Ectodermal cell (in vitro differentiated cells): ENCODE measurements around the gene TEX10. TPM values are rescaled to one million over a fixed set of nuclear protein-coding genes. Genes with fewer than 3 reads are reported as not detected.
"Not testable (repeated sequence)": the region's sequence is repeated elsewhere in the genome, so short reads cannot be mapped to it uniquely, and the experiment has no call there.

ENCODE experiments used
- H3K27ac ChIP-seq: 2 replicates; pipeline ENCODE4 v1.7.0; 2013; ENCODE audit warnings: mild to moderate bottlenecking, low read depth, low read length; ENCODE audit not compliant: insufficient read depth, poor library complexity, severe bottlenecking
- H3K27me3 ChIP-seq: 2 replicates; pipeline ENCODE4 v1.7.0; 2013; ENCODE audit warnings: mild to moderate bottlenecking, low read length; ENCODE audit not compliant: insufficient read depth, control insufficient read depth, poor library complexity, severe bottlenecking
- H3K36me3 ChIP-seq: one replicate; pipeline ENCODE4 v1.7.0; 2013; ENCODE audit warnings: low read length; ENCODE audit not compliant: control insufficient read depth, insufficient read depth
- H3K4me1 ChIP-seq: one replicate; pipeline ENCODE4 v1.7.0; 2013; ENCODE audit warnings: low read length; ENCODE audit not compliant: control insufficient read depth, insufficient read depth
- H3K4me3 ChIP-seq: 2 replicates; pipeline ENCODE4 v1.7.0; 2013; ENCODE audit warnings: low read depth, low read length, control low read depth; ENCODE audit not compliant: insufficient read depth
- H3K9me3 ChIP-seq: 2 replicates; pipeline ENCODE4 v1.7.0; 2013; ENCODE audit warnings: mild to moderate bottlenecking, low read length, moderate library complexity; ENCODE audit not compliant: control insufficient read depth
- WGBS, 2 experiments: methylation state at CpG; one replicate each; pipeline ENCODE4 v1.1.7; 2013; ENCODE audit warnings: missing lambda C conversion rate in 2 of 2; 5-methylcytosine and 5-hydroxymethylcytosine counted together
- polyA plus RNA-seq, 4 experiments: library from polyadenylated mRNA; stranded (reverse); fragments of 50-300 nt; gene quantifications; one replicate each; pipeline ENCODE4 v1.2.3, GENCODE V29; 2013

Gene TEX10
- 50.5 TPM for polyA plus RNA-seq (2013, experiment 1 of 4)
- polyA plus RNA-seq (2013, experiment 2 of 4), result 59.9 TPM
- 41.4 TPM for polyA plus RNA-seq (2013, experiment 3 of 4)
- polyA plus RNA-seq (2013, experiment 4 of 4), result 38.2 TPM

DNA sequence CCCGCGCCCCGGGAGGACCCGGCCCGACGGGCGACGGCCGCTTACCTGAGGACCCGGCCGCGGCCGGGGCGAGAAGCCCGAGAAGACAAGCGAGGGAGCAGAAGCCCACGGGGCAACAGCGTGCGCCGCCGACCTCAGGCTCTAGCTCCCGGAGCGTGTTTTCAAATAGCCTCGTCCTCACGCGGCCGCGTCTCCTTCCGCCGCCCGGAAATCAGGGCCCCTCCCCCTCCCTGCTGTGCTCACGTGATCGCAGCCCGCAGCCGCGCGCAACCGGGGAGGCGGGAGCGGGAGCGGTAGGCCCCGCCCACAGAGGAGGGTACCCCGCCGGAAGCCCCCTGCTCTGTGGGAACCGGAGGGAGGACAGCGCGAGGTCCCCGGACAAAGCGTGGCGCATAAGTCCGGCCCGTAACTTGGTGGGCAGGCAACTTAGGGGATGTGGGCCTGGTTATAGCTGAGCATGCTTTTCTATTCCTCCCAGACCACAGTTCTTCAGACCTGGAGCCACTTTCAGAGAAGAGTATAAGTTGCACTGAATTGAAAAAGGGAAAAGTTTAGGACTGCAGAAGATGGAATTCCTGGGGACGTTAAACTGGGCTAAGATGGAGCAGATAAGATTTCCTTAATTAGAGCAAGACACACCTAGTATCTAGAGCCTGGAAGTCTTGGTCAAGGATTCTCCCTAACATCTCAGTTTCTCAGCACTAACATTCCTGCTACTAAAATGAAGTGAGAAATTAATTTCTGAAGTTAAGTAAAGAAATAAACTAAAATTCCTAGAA, at the start of gene TEX10:
TEX10 (minus strand) TSS at position 216 of the 779 bp plus-strand sequence. CDS start 3,579 bp downstream, outside the sequence.
- H3K36me3 ChIP-seq, result peaks cover 6% of the 10 kb centered on the region
- H3K9me3 ChIP-seq, result no peaks in the 10 kb centered on the region
- whole genome bisulfite sequencing, 2 experiments, result 0% methylated on average over 53 of the region's 53 CpGs
- no peaks in the 10 kb centered on the region for H3K27me3 ChIP-seq
- peak within 1 kb of the TSS; percentile 94 for H3K4me3 ChIP-seq
- peak within 1 kb of the TSS; percentile 86 for H3K27ac ChIP-seq
- peaks cover 11% of the 10 kb centered on the region for H3K4me1 ChIP-seq

- Histone ChIP-seq H3K27me3 (no peaks in the 10 kb centered on the region), H3K4me1 (no peaks in the 10 kb centered on the region), H3K27ac (no peak overlapping the region), H3K36me3 (no peaks in the 10 kb centered on the region), H3K9me3 (peaks cover 2% of the 10 kb centered on the region), H3K4me3 (no peak overlapping the region)
- WGBS, 2 experiments, result 88 to 90% methylated on average over 1 of the region's 1 CpG
Observed at GRCh38 chr9:100401042-100401441, 48.3 kb upstream of the TEX10 start.

- Histone ChIP-seq H3K9me3 (peaks cover 2% of the 10 kb centered on the region), H3K4me1 (no peaks in the 10 kb centered on the region), H3K4me3 (no peak overlapping the region), H3K27ac (no peak overlapping the region), H3K36me3 (peaks cover 6% of the 10 kb centered on the region), H3K27me3 (no peaks in the 10 kb centered on the region)
- WGBS, 2 experiments, result 92 to 98% methylated on average over 2 of the region's 3 CpGs
Observed at GRCh38 chr9:100397529-100398266, 45.0 kb upstream of the TEX10 start.

DNA sequence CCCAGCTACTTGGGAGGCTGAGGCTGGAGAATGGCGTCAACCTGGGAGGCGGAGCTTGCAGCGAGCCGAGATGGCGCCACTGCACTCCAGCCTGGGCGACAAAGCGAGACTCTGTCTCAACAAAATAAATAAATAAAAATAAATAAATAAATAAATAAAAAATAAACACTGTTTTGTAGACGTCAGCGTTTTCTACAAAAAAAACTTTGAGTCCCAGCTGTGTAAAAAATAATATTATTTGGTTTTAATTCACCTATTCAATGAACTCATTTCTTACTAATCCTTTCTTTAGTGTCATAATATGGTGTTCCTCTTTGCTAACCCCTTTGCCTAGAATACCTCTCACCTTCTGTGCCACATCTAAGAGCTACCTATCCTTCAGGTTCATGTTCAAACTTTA, 44.0 kb upstream of the TEX10 start:
- Histone ChIP-seq H3K9me3 (peaks cover 2% of the 10 kb centered on the region), H3K4me1 (no peaks in the 10 kb centered on the region), H3K27ac (no peak overlapping the region), H3K4me3 (no peak overlapping the region), H3K27me3 (no peaks in the 10 kb centered on the region), H3K36me3 (peaks cover 6% of the 10 kb centered on the region)
- WGBS, 2 experiments, result 95 to 98% methylated on average over 5 of the region's 9 CpGs

GRCh38 chr9:100394816-100395215, 42.1 kb upstream of the TEX10 start:
- Histone ChIP-seq H3K27me3 (no peaks in the 10 kb centered on the region), H3K27ac (no peak overlapping the region), H3K4me1 (no peaks in the 10 kb centered on the region), H3K36me3 (peaks cover 6% of the 10 kb centered on the region), H3K4me3 (no peak overlapping the region), H3K9me3 (no peaks in the 10 kb centered on the region)
- WGBS, 2 experiments, result 97 to 98% methylated on average over 2 of the region's 2 CpGs

GRCh38 chr9:100394032-100394695, 41.4 kb upstream of the TEX10 start:
- no peaks in the 10 kb centered on the region for H3K4me1 ChIP-seq
- H3K4me3 ChIP-seq, result no peak overlapping the region
- no peaks in the 10 kb centered on the region for H3K27me3 ChIP-seq
- H3K27ac ChIP-seq, result no peak overlapping the region
- peaks cover 6% of the 10 kb centered on the region for H3K36me3 ChIP-seq
- H3K9me3 ChIP-seq, result no peaks in the 10 kb centered on the region

- H3K9me3 ChIP-seq, H3K4me3 ChIP-seq, H3K4me1 ChIP-seq, H3K27ac ChIP-seq, H3K27me3 ChIP-seq, H3K36me3 ChIP-seq: not testable (repeated sequence)
- WGBS, 2 experiments, result 95 to 96% methylated on average over 21 of the region's 21 CpGs
Observed at GRCh38 chr9:100392989-100393388, 40.2 kb upstream of the TEX10 start.

DNA sequence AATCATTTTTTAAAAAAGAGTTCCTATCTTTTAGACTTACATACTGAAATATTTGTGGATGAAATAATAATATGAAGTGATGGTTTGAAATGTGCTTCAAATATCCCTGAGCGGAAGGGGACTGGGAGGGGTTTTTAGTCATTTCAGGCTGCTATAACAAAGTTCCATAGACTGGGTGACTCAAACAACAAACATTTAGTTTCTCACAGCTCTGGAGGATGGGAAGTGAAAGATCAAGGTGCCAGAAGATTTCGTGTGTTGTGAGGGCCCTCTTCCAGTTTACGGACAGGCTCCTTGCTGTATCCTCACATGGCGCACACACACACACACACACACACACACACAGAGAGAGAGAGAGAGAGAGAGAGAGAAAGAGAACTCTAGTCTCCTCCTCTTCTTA, 27.1 kb upstream of the TEX10 start:
- Histone ChIP-seq H3K27ac (no peak overlapping the region), H3K9me3 (no peaks in the 10 kb centered on the region), H3K36me3 (no peaks in the 10 kb centered on the region), H3K4me3 (no peak overlapping the region), H3K4me1 (no peaks in the 10 kb centered on the region), H3K27me3 (no peaks in the 10 kb centered on the region)
- 81 to 96% methylated on average over 2 to 3 of the region's 4 CpGs for WGBS, 2 experiments

DNA sequence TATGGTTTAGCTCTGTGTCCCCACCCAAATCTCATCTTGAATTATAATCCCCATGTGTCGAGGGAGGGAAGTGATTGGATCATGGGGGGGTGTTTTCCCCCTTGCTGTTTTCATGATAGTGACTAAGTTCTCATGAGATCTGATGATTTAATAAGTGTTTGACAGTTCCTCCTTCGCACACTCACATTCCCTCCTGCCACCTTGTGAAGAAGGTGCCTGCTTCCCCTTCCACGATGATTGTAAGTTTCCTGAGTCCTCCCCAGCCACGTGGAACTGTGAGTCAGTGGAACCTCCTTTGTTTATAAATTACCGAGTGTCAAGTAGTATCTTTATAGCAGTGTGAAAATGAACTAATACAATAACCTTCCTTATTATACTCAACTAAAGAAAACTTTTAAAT, 24.3 kb upstream of the TEX10 start:
- WGBS, 2 experiments, result 95 to 100% methylated on average over 2 to 4 of the region's 5 CpGs
- no peaks in the 10 kb centered on the region for H3K36me3 ChIP-seq
- H3K9me3 ChIP-seq, result no peaks in the 10 kb centered on the region
- H3K27me3 ChIP-seq, result no peaks in the 10 kb centered on the region
- no peak overlapping the region for H3K4me3 ChIP-seq
- H3K27ac ChIP-seq, result no peak overlapping the region
- H3K4me1 ChIP-seq, result no peaks in the 10 kb centered on the region

- no peaks in the 10 kb centered on the region for H3K36me3 ChIP-seq
- 96 to 97% methylated on average over 5 of the region's 5 CpGs for WGBS, 2 experiments
- no peaks in the 10 kb centered on the region for H3K4me1 ChIP-seq
- no peak overlapping the region for H3K27ac ChIP-seq
- H3K4me3 ChIP-seq, result no peak overlapping the region
- no peaks in the 10 kb centered on the region for H3K27me3 ChIP-seq
- peaks cover 4% of the 10 kb centered on the region for H3K9me3 ChIP-seq
Observed at GRCh38 chr9:100375658-100376057, 22.9 kb upstream of the TEX10 start.
